GM23248 (cell line): ENCODE measurements around the gene FOXI3.

Experiments
- EZH2 ChIP-seq: fragments of 200-600 bp; sonication (generic); IDR thresholded peaks from 2 replicates; pipeline ENCODE4 v1.6.1; 2018; ENCODE audit warnings: antibody characterized with exemption, mild to moderate bottlenecking; ENCODE audit not compliant: insufficient read depth, poor library complexity, severe bottlenecking
- EZH2phosphoT487 ChIP-seq: fragments of 200-600 bp; sonication (generic); IDR thresholded peaks from 2 replicates; pipeline ENCODE4 v1.6.1; 2018; ENCODE audit warnings: antibody characterized with exemption, moderate library complexity, mild to moderate bottlenecking, low read depth; ENCODE audit not compliant: insufficient read depth

DNA sequence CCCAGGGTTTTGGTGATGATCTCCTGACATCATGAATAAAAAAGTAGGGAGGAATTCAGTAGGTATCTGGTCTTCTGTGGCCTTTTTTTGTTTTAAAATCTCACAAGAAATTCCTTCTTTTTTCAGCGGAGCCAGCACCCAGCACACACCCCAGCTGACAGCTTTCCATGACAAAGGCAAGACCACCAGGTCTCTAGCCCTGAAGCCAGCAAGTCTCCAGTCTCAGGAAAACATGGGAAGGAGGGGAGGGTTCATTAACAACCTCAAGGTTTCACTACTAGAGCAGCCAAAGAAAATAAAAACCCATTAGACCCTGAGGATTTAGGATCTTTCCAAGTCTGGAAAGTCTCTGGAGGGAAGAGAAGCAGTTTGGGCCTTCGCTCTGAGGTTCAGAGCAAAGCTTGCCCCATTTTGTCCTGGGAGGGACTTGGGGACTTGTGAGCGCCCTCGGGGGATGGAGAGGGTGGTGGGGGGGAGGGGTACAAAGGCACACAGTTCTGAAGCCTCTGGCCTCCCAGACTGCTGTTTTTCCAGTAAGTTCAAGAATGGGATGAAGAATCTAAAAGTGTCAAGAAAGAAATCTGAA is 9.0 kb downstream of the FOXI3 start:
- TF ChIP-seq EZH2 (no peak), EZH2phosphoT487 (no peak)
